HG03469 (cell line): ENCODE data around the gene SP110.
"Not testable (repeated sequence)": the region's sequence is repeated elsewhere in the genome, so short reads cannot be mapped to it uniquely, and the experiment has no call there.

Source experiments
- ATAC-seq: cut with Tn5 transposase; IDR thresholded peaks from one replicate; pipeline ENCODE4 v1.9.1; 2021; ENCODE audit warnings: mild to moderate bottlenecking, moderate library complexity, moderate number of reproducible peaks; ENCODE audit not compliant: unreplicated experiment

Gene SP110

GRCh38 chr2:230129343-230129742 is 90.4 kb downstream of the SP110 start:
- ATAC-seq = no peak

- no peak for ATAC-seq
Measured at GRCh38 chr2:230128623-230129342, 91.0 kb downstream of the SP110 start.

GRCh38 chr2:230127195-230127594 is 92.6 kb downstream of the SP110 start:
- no peak for ATAC-seq

GRCh38 chr2:230124757-230125431 is 94.9 kb downstream of the SP110 start:
- peak; percentile 62 for ATAC-seq

GRCh38 chr2:230124235-230124634 is 95.5 kb downstream of the SP110 start:
- no peak for ATAC-seq

GRCh38 chr2:230120376-230120775 is 99.4 kb downstream of the SP110 start:
- not testable (repeated sequence) for ATAC-seq

- not testable (repeated sequence) for ATAC-seq
Measured at GRCh38 chr2:230119827-230120226, 100.0 kb downstream of the SP110 start.
